ENCODE measurements around the gene SLC16A1.
A peak's percentile ranks its signal among the peaks of the same experiment; 100 is the strongest.

SLC16A1 gene

GRCh38 chr1:112998592-112999235, 42.7 kb upstream of the SLC16A1 start:
- TF ChIP-seq RAD21 (IDR thresholded peaks at IDR 0.05; ENCODE audit: low read depth), result peak; percentile 3; the same call in 1 of the 2 replicates
- no peak for TF ChIP-seq EP300 (IDR thresholded peaks at IDR 0.05; ENCODE audit: borderline replicate concordance)
- peak; percentile 73 for TF ChIP-seq MAX (IDR thresholded peaks at IDR 0.05)
- TF ChIP-seq USF1 (IDR thresholded peaks at IDR 0.05), result 0 out of 2 replicates have a peak, but pooled peaks have one; percentile 12
- peak; percentile 90 for TF ChIP-seq NFIC (IDR thresholded peaks at IDR 0.05)
- TF ChIP-seq CEBPB (IDR thresholded peaks at IDR 0.05), result peak; percentile 61; the same call in 1 of the 2 replicates
- TF ChIP-seq TCF12 (IDR thresholded peaks at IDR 0.05; ENCODE audit: low read depth), result 0 out of 2 replicates have a peak, but pooled peaks have one; percentile 31
- no peak for TF ChIP-seq REST (IDR thresholded peaks at IDR 0.05; ENCODE audit: low read depth)
- no peak for TF ChIP-seq ZBTB7A (IDR thresholded peaks at IDR 0.05; ENCODE audit: low read depth)
- 0 out of 2 replicates have a peak, but pooled peaks have one; percentile 27 for TF ChIP-seq TEAD4 (IDR thresholded peaks at IDR 0.05)
- TF ChIP-seq CREB1 (IDR thresholded peaks at IDR 0.05; ENCODE audit: low read depth), result no peak
- no peak for TF ChIP-seq TAF1 (IDR thresholded peaks at IDR 0.05; ENCODE audit: low read depth)
- TF ChIP-seq FOXM1 (IDR thresholded peaks at IDR 0.05; ENCODE audit: borderline replicate concordance, low read depth), result no peak
- no peak for TF ChIP-seq EGR1 (IDR thresholded peaks at IDR 0.05)
- no peak for TF ChIP-seq YY1 (IDR thresholded peaks at IDR 0.05; ENCODE audit: low read depth)

GRCh38 chr1:112997781-112998180, 41.8 kb upstream of the SLC16A1 start:
- TF ChIP-seq TAF1 (IDR thresholded peaks at IDR 0.05; ENCODE audit: low read depth) (no peak), ZBTB7A (IDR thresholded peaks at IDR 0.05; ENCODE audit: low read depth) (no peak), USF1 (IDR thresholded peaks at IDR 0.05) (no peak), RAD21 (IDR thresholded peaks at IDR 0.05; ENCODE audit: low read depth) (no peak), TEAD4 (IDR thresholded peaks at IDR 0.05) (no peak), CEBPB (IDR thresholded peaks at IDR 0.05) (no peak), FOXM1 (IDR thresholded peaks at IDR 0.05; ENCODE audit: borderline replicate concordance, low read depth) (no peak), REST (IDR thresholded peaks at IDR 0.05; ENCODE audit: low read depth) (no peak), CREB1 (IDR thresholded peaks at IDR 0.05; ENCODE audit: low read depth) (no peak), MAX (IDR thresholded peaks at IDR 0.05) (no peak), EP300 (IDR thresholded peaks at IDR 0.05; ENCODE audit: borderline replicate concordance) (no peak), TCF12 (IDR thresholded peaks at IDR 0.05; ENCODE audit: low read depth) (no peak)

- no peak for TF ChIP-seq TCF12 (IDR thresholded peaks at IDR 0.05; ENCODE audit: low read depth)
- TF ChIP-seq REST (IDR thresholded peaks at IDR 0.05; ENCODE audit: low read depth), result no peak
- TF ChIP-seq TEAD4 (IDR thresholded peaks at IDR 0.05), result no peak
- no peak for TF ChIP-seq EGR1 (IDR thresholded peaks at IDR 0.05)
- no peak for TF ChIP-seq NFIC (IDR thresholded peaks at IDR 0.05)
- TF ChIP-seq CEBPB (IDR thresholded peaks at IDR 0.05), result no peak
- no peak for TF ChIP-seq RAD21 (IDR thresholded peaks at IDR 0.05; ENCODE audit: low read depth)
- no peak for TF ChIP-seq TAF1 (IDR thresholded peaks at IDR 0.05; ENCODE audit: low read depth)
- TF ChIP-seq MAX (IDR thresholded peaks at IDR 0.05), result no peak
- TF ChIP-seq YY1 (IDR thresholded peaks at IDR 0.05; ENCODE audit: low read depth), result no peak
Observed at GRCh38 chr1:112995890-112996289, 39.9 kb upstream of the SLC16A1 start.

GRCh38 chr1:112992780-112993179, 36.8 kb upstream of the SLC16A1 start:
- no peak for TF ChIP-seq EP300 (IDR thresholded peaks at IDR 0.05; ENCODE audit: borderline replicate concordance)
- no peak for TF ChIP-seq CREB1 (IDR thresholded peaks at IDR 0.05; ENCODE audit: low read depth)
- no peak for TF ChIP-seq EGR1 (IDR thresholded peaks at IDR 0.05)
- no peak for TF ChIP-seq TAF1 (IDR thresholded peaks at IDR 0.05; ENCODE audit: low read depth)
- no peak for TF ChIP-seq MAX (IDR thresholded peaks at IDR 0.05)
- no peak for TF ChIP-seq REST (IDR thresholded peaks at IDR 0.05; ENCODE audit: low read depth)
- no peak for TF ChIP-seq YY1 (IDR thresholded peaks at IDR 0.05; ENCODE audit: low read depth)
- TF ChIP-seq TEAD4 (IDR thresholded peaks at IDR 0.05), result no peak
- TF ChIP-seq RAD21 (IDR thresholded peaks at IDR 0.05; ENCODE audit: low read depth), result no peak
- TF ChIP-seq CEBPB (IDR thresholded peaks at IDR 0.05), result no peak
- no peak for TF ChIP-seq ZBTB7A (IDR thresholded peaks at IDR 0.05; ENCODE audit: low read depth)
- TF ChIP-seq USF1 (IDR thresholded peaks at IDR 0.05), result no peak
- TF ChIP-seq FOXM1 (IDR thresholded peaks at IDR 0.05; ENCODE audit: borderline replicate concordance, low read depth), result no peak
- no peak for TF ChIP-seq TCF12 (IDR thresholded peaks at IDR 0.05; ENCODE audit: low read depth)
- no peak for TF ChIP-seq NFIC (IDR thresholded peaks at IDR 0.05)

Measured in Ishikawa (cell line).